KOPT-K1 (cell line): Measurements from ENCODE around the gene MAU2.
A peak's percentile ranks its signal among the peaks of the same experiment; 100 is the strongest.

ENCODE experiments used
- H3K27ac ChIP-seq: fragments of 200-600 bp; sonication (generic); 2 replicates; pipeline ENCODE4 v1.5.1; 2016; ENCODE audit warnings: antibody characterized with exemption, mild to moderate bottlenecking, low read depth, low read length; ENCODE audit not compliant: poor library complexity, severe bottlenecking
- H3K36me3 ChIP-seq: fragments of 200-600 bp; sonication (generic); 2 replicates; pipeline ENCODE4 v1.5.1; 2017; ENCODE audit warnings: antibody characterized with exemption, mild to moderate bottlenecking, low read length, moderate library complexity; ENCODE audit not compliant: insufficient read depth
- H3K9me3 ChIP-seq: fragments of 200-600 bp; sonication (generic); 2 replicates; pipeline ENCODE4 v1.5.1; 2017; ENCODE audit warnings: antibody characterized with exemption, low read length, mild to moderate bottlenecking; ENCODE audit not compliant: insufficient read depth, poor library complexity, severe bottlenecking

MAU2 gene

DNA sequence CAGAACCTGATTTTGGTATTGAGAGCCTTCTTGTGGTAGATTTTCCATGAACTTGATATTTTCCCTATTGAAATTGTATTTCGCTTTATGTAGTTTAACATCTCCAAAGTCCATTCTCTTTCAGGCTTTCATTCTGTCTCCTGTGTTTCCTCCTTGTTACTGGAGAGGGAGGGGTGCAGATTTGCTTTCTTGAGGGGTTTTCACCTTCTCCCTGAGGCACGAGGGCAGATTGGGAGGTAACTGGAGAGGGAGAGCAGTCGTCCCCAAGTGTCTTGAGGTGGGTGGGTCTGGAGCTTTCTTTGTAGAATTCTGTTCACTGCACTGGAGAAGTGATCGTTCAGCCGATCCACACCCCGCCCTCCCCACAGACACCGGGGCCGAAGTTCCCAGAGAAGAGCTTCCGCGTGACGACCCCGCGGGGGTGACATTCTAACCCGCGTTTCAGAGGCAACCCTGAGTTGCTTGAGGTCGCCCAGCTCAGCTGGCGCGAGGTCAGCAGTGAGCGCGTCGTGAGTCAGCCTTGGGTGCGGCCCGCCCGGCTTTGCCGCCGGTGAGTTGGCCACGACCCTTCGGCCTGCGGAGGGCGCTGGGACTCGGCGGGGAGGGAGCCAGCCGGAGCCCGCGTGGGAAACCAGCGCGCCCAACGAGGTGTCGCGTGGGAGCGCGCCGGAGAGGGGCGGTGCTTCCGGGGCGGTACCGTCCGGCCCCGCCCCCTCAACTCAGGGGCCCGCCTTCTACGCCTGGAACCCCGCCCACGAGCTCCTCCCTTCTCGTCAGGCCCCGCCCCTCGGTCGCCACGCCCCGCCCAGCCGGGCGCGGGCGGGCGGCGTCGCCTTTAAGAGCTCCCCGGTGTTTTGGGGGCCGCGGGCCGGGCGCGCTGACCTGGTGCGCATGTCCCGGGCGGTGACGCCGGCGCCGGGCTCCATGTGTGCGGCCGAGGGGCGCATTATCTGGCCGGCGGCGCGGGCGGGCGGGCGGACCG, 84.5 kb downstream of the MAU2 start, which contains the start of gene GATAD2A:
Gene GATAD2A, plus strand, starts transcription at position 797 of the 982 bp plus-strand sequence. CDS start 59,671 bp downstream, outside the sequence.
- Histone ChIP-seq H3K36me3 (peaks cover 10% of the 10 kb centered on the region; the same call in 1 of the 2 replicates), H3K27ac (peak within 1 kb of the TSS; percentile 81), H3K9me3 (no peaks in the 10 kb centered on the region)

DNA sequence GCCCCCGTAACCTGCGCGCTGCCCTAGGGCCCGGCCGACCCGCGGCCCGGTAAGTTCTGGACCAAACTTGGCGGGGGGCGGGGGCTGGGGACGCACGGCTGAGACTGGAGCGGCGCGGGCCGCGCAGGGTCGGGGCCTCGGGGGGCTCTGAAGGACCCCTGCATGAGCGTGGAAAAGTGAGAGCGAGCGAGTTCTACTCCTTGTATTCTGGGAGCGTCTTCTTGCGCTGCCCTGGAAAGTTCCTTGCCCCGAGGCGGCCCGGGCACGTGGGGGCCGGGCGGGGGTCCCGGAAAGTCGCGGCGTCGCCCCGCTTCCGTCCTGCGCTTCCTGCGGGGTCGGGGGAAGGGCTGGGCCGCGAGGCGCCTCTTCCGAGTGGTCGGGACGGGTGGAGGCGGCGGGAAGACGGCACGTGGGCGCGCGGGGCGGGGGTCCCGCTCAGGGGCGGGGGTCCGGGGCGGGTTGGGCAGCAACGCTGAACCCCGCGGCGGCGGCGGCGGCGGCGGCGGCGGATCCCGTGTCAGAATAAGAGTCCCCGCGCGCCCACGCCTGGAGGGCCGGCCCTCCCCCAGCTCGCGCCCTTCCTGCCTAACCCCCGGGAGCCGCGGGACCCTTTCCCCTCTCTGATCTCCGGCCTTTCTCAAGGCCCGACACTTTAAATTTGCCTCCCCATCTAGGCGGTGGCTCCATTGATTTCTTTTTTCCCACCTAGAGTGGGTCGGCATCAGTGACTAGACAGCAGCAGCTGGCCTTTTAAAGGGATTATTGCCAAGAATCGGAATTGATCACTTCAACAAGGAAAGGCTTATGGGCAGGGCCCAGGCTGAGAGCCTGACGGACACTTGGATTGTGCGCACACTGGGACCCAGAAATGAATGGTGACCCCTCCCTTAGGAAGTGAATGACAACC, 85.6 kb downstream of the MAU2 start:
- no peaks in the 10 kb centered on the region for H3K9me3 ChIP-seq
- H3K27ac ChIP-seq: peak overlapping the region; percentile 81

DNA sequence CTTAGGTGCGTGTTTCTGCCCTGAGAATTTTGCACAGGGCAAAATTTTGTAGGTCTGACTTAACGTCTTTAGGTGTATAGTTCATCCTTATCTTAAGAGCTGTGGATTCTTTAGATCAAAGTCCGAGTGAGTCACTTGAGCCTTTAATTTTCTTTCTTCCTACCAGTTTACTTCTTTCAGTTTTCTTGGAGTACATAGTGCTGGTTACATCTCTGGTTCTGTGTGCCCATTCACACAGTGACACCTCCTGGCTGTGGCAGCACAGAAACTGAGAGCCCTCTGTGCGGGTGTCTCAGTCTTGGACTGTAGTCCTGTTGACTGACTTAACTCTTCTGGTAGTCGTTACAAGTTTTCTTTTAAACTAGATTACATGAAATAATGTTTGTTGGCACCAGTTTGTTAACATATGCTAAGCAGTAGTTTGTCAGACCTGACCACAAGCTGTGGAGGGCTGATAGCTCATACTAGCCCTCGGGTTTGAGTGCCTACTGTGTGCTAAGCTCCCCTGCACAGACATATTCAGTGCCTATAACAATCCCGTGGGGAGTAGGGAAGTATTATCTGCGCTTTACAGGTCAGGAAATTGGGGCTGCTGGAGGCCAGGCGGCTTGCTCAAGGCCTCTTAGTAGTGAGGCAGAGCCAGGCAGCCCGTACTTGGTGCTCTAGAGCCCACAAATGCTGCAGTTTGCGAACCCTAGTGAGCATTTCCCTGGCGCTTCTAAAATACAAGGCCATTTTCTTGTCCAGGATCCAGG, 86.4 kb downstream of the MAU2 start:
- Histone ChIP-seq H3K27ac (peak overlapping the region; percentile 81), H3K9me3 (no peaks in the 10 kb centered on the region)

More for the DNA sequence above, 85.6 kb downstream of the MAU2 start:
- H3K36me3 ChIP-seq: peaks cover 20% of the 10 kb centered on the region; the same call in 1 of the 2 replicates

DNA sequence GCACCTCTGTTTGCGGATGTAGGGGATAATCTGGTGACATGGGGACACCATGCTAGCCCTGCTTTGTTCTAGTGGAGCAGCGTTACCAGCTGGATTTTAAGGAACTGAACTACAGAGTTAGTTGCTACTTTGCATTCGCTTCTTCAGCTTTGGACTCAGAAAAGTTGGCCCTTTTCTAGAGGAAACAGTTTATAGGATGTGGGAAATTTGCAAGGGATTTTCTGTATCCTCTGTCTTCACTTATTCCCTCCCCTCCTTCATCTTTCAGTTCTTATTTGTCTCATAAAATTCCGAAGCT, 87.0 kb downstream of the MAU2 start:
- Histone ChIP-seq H3K27ac (peak overlapping the region; percentile 81), H3K9me3 (no peaks in the 10 kb centered on the region), H3K36me3 (peaks cover 27% of the 10 kb centered on the region; the same call in 1 of the 2 replicates)

More for the DNA sequence above, 86.4 kb downstream of the MAU2 start:
- peaks cover 26% of the 10 kb centered on the region; the same call in 1 of the 2 replicates for H3K36me3 ChIP-seq
